K562 (cell line): Measurements from ENCODE around the gene PPFIBP2. TPM values are rescaled to one million over a fixed set of nuclear protein-coding genes. Genes with fewer than 3 reads are reported as not detected.

Experiments
- ATAC-seq: fragments of 200-7000 bp; cut with Tn5 transposase; 3 replicates; pipeline ENCODE4 v1.9.1; 2020; ENCODE audit warnings: moderate library complexity
- BruUV-seq: library from RNA; stranded (reverse); fragments of 400-500 nt; replicated peaks from 2 replicates; lab custom pipeline; 2021; lab: Mats Ljungman, UMichigan
- CTCF ChIA-PET: fragments of 300-600 bp; formaldehyde crosslinking; extraction: SDS; loops from one replicate; lab custom pipeline; 2021; ENCODE audit warnings: low intra/inter-chr PET ratio; lab: Yijun Ruan, JAX
- POLR2A ChIA-PET: fragments of 300-600, 350-650 bp; sonication (Branson Sonifier 250); formaldehyde crosslinking; extraction: SDS; loops from one replicate; lab custom pipeline; 2021; ENCODE audit warnings: antibody characterized with exemption, inconsistent platforms; lab: Yijun Ruan, JAX
- DNase-seq, 4 experiments: peaks; one replicate each; pipeline versions ENCODE4 v3.0.0 to v3.0.0-alpha.2; 2011 to 2018; ENCODE audit warnings: low spot score in 3 of 4, mixed read lengths in 3 of 4; ENCODE audit errors: extremely low read depth in 1 of 4
- FAIRE-seq: peaks from 2 replicates; lab custom pipeline; 2011; peaks lifted over from hg19 to GRCh38; lab: Jason Lieb, UNC
- H2AFZ ChIP-seq: 2 replicates; pipeline ENCODE4 v1.6.0; 2011; ENCODE audit warnings: low read depth, low read length, control low read depth, inconsistent platforms
- H3K27ac ChIP-seq: fragments of 200-600 bp; 3 replicates; pipeline ENCODE4 v1.8.0; 2011; ENCODE audit warnings: low read depth, mild to moderate bottlenecking, control low read depth, inconsistent platforms, low read length, moderate library complexity, mixed read lengths; ENCODE audit errors: extremely low read depth
- H3K27me3 ChIP-seq, 2 experiments: fragments of 300-600 bp in 1 of 2; 2 replicates in 1 of 2; 3 replicates in 1 of 2; pipeline versions ENCODE4 v1.6.0 to v1.8.0; 2011; ENCODE audit warnings: inconsistent platforms in 2 of 2, low read length in 2 of 2, mild to moderate bottlenecking in 1 of 2, mixed read lengths in 1 of 2, moderate library complexity in 1 of 2; ENCODE audit not compliant: control insufficient read depth in 2 of 2, insufficient read depth in 2 of 2
- H3K36me3 ChIP-seq: fragments of 300-600 bp; 3 replicates; pipeline ENCODE4 v1.8.0; 2011; ENCODE audit warnings: mild to moderate bottlenecking, low read length, inconsistent platforms; ENCODE audit not compliant: control insufficient read depth, insufficient read depth
- H3K4me1 ChIP-seq, 2 experiments: fragments of 200-600 bp in 1 of 2; replicated peaks in 1 of 2; 2 replicates in 1 of 2; 3 replicates in 1 of 2; pipeline versions ENCODE4 v1.5.1 to v1.8.0; 2011; ENCODE audit warnings: inconsistent platforms in 2 of 2, low read length in 2 of 2, mild to moderate bottlenecking in 1 of 2, mixed read lengths in 1 of 2, moderate library complexity in 1 of 2; ENCODE audit not compliant: control insufficient read depth in 2 of 2, insufficient read depth in 2 of 2
- H3K4me2 ChIP-seq: 2 replicates; pipeline ENCODE4 v1.6.1; 2011; ENCODE audit warnings: low read length, control low read depth, inconsistent platforms, mixed read lengths; ENCODE audit not compliant: insufficient read depth
- H3K4me3 ChIP-seq: fragments of 200-600 bp; sonication (generic), shearing (Covaris generic); 2 replicates; pipeline ENCODE4 v1.5.1; 2016; ENCODE audit warnings: control low read depth, inconsistent platforms
- H3K79me2 ChIP-seq: fragments of 200-600 bp; 3 replicates; pipeline ENCODE4 v1.8.0; 2011; ENCODE audit warnings: low read length, inconsistent platforms; ENCODE audit not compliant: control insufficient read depth, insufficient read depth
- H3K9ac ChIP-seq, 2 experiments: 2 replicates each; pipeline versions ENCODE4 v1.6.0 to v1.6.1; 2011; ENCODE audit warnings: low read depth in 2 of 2, low read length in 2 of 2, control low read depth in 1 of 2, inconsistent platforms in 1 of 2, mild to moderate bottlenecking in 1 of 2, mixed read lengths in 1 of 2; ENCODE audit not compliant: insufficient read depth in 1 of 2
- H3K9me1 ChIP-seq: one replicate; pipeline ENCODE4 v1.6.0; 2011; ENCODE audit warnings: inconsistent platforms, mild to moderate bottlenecking, low read length, moderate library complexity; ENCODE audit not compliant: control insufficient read depth, insufficient read depth
- H3K9me3 ChIP-seq: replicated peaks from 2 replicates; pipeline ENCODE4 v1.5.1; 2011; ENCODE audit warnings: low read depth, low read length, inconsistent platforms; ENCODE audit not compliant: control insufficient read depth, insufficient read depth
- H4K20me1 ChIP-seq: replicated peaks from 2 replicates; pipeline ENCODE4 v1.6.1; 2011; ENCODE audit warnings: low read length, inconsistent platforms, mixed read lengths; ENCODE audit not compliant: control insufficient read depth, insufficient read depth
- MCM2 ChIP-seq: fragments of 450-650 bp; IDR thresholded peaks from 2 replicates; pipeline ENCODE4 v1.6.1; 2017; ENCODE audit warnings: low read depth, mild to moderate bottlenecking
- PPARD ChIP-seq: fragments of 250-450 bp; sonication (Bioruptor Pico); IDR thresholded peaks from 2 replicates; pipeline ENCODE4 v1.8.0; 2022; ENCODE audit warnings: inconsistent platforms, mild to moderate bottlenecking, moderate library complexity
- PTRF ChIP-seq: fragments of 450-650 bp; IDR thresholded peaks from 2 replicates; pipeline ENCODE4 v1.6.1; 2016; ENCODE audit warnings: mild to moderate bottlenecking, missing genetic modification characterization, missing compliant biosample characterization
- WGBS: fragments of 100-300 bp; shearing (Covaris generic); methylation state at CpG from one replicate; pipeline ENCODE4 v1.1.6; 2016; ENCODE audit warnings: low coverage, mixed read lengths; ENCODE audit not compliant: insufficient coverage; ENCODE audit errors: missing lambda C conversion rate; 5-methylcytosine and 5-hydroxymethylcytosine counted together
- in situ Hi-C: fragments of 300-500 bp; cut with MboI; formaldehyde crosslinking; loops from 4 replicates; pipeline ENCODE4 v1.15.0; 2018; ENCODE audit warnings: inconsistent platforms, mixed read lengths
- intact Hi-C: fragments of 100-400 bp; cut with micrococcal nuclease; formaldehyde crosslinking; loops from 2 replicates; pipeline ENCODE4 v1.14.2; 2022
- polyA plus RNA-seq, 8 experiments: library from polyadenylated mRNA; depleted of rRNA in 4 of 8; stranded (reverse) in 5 of 8; unstranded in 3 of 8; fragments of >200 nt; fragmentation: Nextera tagmentation in 2 of 8; fragmentation: Illumina TruSeq in 1 of 8; extraction: Ambion mirVana in 2 of 8; extraction: Trizol in 1 of 8; gene quantifications; 2 replicates each; pipeline versions ENCODE4 v1.2.1 to v1.2.3, GENCODE V29; 2011 to 2014; ENCODE audit warnings: inconsistent platforms in 1 of 8, missing spikeins in 1 of 8
- total RNA-seq, 7 experiments: library from RNA; depleted of rRNA in 6 of 7; stranded (reverse); fragments of >200 nt in 6 of 7; fragmentation: Illumina TruSeq in 2 of 7; extraction: Trizol in 2 of 7; gene quantifications; 2 replicates each; pipeline versions ENCODE4 v1.2.1 to v1.2.3, GENCODE V29; 2011 to 2021; ENCODE audit warnings: low replicate concordance in 1 of 7
- TF ChIP-seq, protein P1 (sequence below): fragments of 450-650 bp; formaldehyde crosslinking; IDR thresholded peaks from 2 replicates; pipeline ENCODE4 v1.4.0; 2020; ENCODE audit warnings: mild to moderate bottlenecking, moderate library complexity
- TF ChIP-seq, protein P2 (sequence below): fragments of 450-650 bp; IDR thresholded peaks from 2 replicates; pipeline ENCODE4 v1.6.1; 2017; ENCODE audit warnings: antibody characterized with exemption, mild to moderate bottlenecking

The PPFIBP2 gene
- total and polyA plus RNA-seq, 9 of the 15 experiments (the other 6 are each of a cell fraction or from before 2014, with no cell fraction given) = 0.18 to 3.4 (median 1.2) TPM

DNA sequence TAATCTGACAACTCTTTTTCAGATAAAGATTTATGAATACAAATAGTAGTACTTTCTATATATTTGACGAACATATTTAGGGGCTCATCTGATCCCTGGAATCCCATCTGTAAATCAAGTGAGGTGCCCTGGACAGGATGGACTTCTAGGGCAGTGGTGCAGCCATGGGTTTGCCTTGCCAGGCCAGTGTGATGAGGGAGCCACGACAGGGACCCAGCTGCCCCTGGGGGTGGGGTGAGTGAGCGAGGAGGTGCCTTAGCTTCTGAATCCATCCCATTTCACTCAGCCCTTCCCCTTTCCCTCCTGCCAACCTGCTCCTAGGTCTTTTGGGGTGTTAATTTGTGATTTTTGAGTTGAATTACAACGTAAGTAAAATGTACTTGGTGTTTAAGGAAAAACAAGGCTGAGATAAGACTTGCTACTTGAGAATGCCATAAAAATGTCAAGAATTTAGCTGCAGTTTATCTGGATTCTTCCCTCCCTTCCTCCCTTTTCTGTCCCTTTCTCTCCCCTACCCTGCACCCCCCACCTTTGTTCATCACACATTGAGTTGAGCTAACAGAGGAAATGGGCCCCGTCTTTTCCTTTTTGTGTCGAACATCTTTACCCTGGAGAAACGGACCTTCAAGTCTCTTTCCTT lies 60.8 kb downstream of the PPFIBP2 start:
- H3K9me3 ChIP-seq = no peaks in the 10 kb centered on the region
- no peaks in the 10 kb centered on the region for H3K36me3 ChIP-seq
- 2% methylated on average over 7 of the region's 7 CpGs for WGBS
- intact Hi-C loops (no loop called here), in situ Hi-C loops (loop anchor here (5.0 kb wide), 1 partner anchor 78 kb away; no protein-coding TSS in a partner anchor)
- H3K27me3 ChIP-seq = peaks cover 6 to 36% of the 10 kb centered on the region in 2 experiments
- POLR2A ChIA-PET = interaction anchor here (1.1 to 1.5 kb wide), 2 partner anchors 9 to 76 kb away, joined by 3 to 4 read pairs; no protein-coding TSS in a partner anchor
- no peaks in the 10 kb centered on the region for H4K20me1 ChIP-seq
- CTCF ChIA-PET = interaction anchor here (2.0 kb wide), 1 partner anchor 83 kb away, joined by 7 read pairs; no protein-coding TSS in a partner anchor
- no peak overlapping the region for H3K9ac ChIP-seq
- TF ChIP-seq, protein P1, sequence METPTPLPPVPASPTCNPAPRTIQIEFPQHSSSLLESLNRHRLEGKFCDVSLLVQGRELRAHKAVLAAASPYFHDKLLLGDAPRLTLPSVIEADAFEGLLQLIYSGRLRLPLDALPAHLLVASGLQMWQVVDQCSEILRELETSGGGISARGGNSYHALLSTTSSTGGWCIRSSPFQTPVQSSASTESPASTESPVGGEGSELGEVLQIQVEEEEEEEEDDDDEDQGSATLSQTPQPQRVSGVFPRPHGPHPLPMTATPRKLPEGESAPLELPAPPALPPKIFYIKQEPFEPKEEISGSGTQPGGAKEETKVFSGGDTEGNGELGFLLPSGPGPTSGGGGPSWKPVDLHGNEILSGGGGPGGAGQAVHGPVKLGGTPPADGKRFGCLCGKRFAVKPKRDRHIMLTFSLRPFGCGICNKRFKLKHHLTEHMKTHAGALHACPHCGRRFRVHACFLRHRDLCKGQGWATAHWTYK (CRISPR knock-in tag) = no peak
- no peak for TF ChIP-seq PPARD (CRISPR knock-in tag)
- no peak for TF ChIP-seq MCM2
- TF ChIP-seq PTRF (tag) = no peak
- TF ChIP-seq, protein P2, sequence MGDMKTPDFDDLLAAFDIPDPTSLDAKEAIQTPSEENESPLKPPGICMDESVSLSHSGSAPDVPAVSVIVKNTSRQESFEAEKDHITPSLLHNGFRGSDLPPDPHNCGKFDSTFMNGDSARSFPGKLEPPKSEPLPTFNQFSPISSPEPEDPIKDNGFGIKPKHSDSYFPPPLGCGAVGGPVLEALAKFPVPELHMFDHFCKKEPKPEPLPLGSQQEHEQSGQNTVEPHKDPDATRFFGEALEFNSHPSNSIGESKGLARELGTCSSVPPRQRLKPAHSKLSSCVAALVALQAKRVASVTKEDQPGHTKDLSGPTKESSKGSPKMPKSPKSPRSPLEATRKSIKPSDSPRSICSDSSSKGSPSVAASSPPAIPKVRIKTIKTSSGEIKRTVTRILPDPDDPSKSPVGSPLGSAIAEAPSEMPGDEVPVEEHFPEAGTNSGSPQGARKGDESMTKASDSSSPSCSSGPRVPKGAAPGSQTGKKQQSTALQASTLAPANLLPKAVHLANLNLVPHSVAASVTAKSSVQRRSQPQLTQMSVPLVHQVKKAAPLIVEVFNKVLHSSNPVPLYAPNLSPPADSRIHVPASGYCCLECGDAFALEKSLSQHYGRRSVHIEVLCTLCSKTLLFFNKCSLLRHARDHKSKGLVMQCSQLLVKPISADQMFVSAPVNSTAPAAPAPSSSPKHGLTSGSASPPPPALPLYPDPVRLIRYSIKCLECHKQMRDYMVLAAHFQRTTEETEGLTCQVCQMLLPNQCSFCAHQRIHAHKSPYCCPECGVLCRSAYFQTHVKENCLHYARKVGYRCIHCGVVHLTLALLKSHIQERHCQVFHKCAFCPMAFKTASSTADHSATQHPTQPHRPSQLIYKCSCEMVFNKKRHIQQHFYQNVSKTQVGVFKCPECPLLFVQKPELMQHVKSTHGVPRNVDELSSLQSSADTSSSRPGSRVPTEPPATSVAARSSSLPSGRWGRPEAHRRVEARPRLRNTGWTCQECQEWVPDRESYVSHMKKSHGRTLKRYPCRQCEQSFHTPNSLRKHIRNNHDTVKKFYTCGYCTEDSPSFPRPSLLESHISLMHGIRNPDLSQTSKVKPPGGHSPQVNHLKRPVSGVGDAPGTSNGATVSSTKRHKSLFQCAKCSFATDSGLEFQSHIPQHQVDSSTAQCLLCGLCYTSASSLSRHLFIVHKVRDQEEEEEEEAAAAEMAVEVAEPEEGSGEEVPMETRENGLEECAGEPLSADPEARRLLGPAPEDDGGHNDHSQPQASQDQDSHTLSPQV = no peak
- ATAC-seq = no peak
- no peak overlapping the region for H3K4me3 ChIP-seq
- no peaks in the 10 kb centered on the region for H3K9me1 ChIP-seq
- H2AFZ ChIP-seq = no peak overlapping the region
- H3K4me1 ChIP-seq = no peaks in the 10 kb centered on the region; a peak in 3 of 5 replicates
- H3K79me2 ChIP-seq = no peaks in the 10 kb centered on the region
- H3K4me2 ChIP-seq = no peak overlapping the region
- DNase-seq = no peak
- BruUV-seq = no TSS peak
- no peak for FAIRE-seq
- no peak overlapping the region for H3K27ac ChIP-seq
